ENCODE data around the gene COG5.

GRCh38 chr7:107157091-107157490 is 406.6 kb downstream of the COG5 start:
- TF ChIP-seq CTCF (conservative IDR thresholded peaks at IDR 0.05; ENCODE audit: low read depth, low read length) = no peak
- no peak for TF ChIP-seq USF2 (IDR thresholded peaks at IDR 0.05; ENCODE audit: low read depth, low read length)
- TF ChIP-seq SMC3 (IDR thresholded peaks at IDR 0.05; ENCODE audit: low read depth, low read length) = no peak

Data from IMR-90 (cell line).